SKM-1 (cell line): Measurements from ENCODE around the gene NHS.

ENCODE experiments used
- DNase-seq: peaks from one replicate; lab custom pipeline; 2025; ENCODE audit not compliant: unreplicated experiment; lab: John Stamatoyannopoulos, UW

The NHS gene

DNA sequence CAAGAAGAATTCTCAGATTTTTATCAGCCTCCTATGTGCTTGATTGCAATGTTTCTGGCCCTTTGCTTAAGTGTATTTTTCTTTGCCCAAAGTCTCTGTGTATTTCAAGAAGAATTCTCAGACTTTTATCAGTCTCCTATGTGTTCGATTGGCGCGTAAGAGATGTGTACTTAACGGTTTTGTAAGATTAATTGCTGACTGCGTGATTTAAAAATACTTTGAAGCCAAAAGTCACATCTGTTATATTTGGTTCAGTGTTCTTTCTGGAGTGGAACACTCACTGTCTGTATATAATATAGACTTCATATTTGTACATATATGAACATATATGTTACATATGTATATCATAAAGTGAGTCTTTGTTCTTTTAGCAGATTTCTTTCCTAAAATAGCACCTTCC, 373.7 kb downstream of the NHS start:
- DNase-seq, result no peak

DNA sequence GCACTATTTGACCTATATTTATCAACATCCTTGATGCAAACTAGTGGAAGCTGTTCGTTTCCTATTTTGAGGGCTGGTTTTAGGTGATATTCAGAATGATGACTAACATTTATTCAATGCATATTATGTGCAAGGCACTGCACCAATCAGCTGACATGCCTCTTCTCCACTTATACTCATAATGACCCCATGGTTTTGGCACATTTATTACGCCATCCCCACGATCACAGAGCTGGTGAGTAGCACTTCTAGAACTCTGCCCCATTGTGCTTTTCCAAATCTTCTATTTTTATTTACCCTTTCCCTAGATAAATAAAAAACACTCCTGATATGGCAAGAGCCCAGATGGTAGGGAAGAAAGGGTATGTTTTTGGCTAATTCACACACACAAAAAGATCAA, 375.4 kb downstream of the NHS start:
- no peak for DNase-seq

DNA sequence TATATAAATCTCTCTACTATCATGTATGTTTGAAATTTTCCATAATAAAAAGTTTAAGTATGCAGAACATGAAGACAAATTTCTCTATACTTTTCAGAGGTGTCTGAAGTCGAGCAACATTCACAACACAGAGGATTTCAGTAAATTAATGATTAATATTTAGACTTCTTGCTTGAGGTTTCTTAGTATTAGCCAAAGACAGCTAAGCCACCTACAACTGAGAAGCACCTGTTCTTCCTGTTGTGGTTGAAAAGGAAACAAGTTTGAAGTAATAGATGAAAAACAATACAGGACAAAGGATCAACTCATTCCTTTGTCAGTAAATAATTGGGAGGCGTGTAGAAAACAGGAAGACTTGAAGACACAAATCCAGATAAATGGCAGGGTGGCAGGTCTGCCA, 383.4 kb downstream of the NHS start:
- DNase-seq, result no peak

DNA sequence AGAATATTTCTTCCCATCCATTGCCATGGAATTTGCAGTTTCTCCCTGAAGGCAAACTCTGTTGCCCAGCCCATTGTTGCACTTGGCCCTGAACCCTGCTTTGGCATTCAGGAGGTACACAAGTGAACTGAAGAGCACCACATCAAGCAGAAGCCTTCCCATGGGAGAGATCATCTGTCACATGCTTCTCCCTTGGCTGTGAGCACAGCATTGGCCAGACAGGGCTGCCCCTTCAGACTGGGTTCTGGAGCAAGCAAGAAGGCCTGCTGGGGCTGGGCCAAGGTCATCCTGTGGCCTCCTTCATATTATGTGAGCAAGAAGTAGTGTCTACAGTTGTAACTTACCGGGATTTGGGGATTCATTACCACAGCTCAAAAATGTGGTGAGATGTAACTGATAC, 385.0 kb downstream of the NHS start:
- DNase-seq, result no peak

DNA sequence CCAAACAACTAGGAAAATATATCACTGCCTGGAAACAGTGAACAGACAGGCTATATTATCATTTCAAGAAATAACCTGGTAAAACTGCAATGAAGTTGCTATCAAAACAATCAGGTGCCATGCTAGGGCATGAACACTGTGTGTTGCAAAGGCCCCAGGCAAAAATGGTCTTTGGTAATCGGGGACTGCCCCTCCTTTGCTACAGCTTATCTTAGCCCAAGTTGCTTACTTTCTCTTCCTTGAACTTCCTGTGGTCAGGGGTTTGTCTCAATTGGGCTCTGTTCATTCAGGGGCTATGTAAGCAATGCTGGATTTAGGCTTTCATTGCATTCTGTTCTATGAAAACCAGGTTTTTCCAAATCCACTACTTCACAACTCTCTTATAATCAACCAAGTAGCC, 392.7 kb downstream of the NHS start:
- no peak for DNase-seq

DNA sequence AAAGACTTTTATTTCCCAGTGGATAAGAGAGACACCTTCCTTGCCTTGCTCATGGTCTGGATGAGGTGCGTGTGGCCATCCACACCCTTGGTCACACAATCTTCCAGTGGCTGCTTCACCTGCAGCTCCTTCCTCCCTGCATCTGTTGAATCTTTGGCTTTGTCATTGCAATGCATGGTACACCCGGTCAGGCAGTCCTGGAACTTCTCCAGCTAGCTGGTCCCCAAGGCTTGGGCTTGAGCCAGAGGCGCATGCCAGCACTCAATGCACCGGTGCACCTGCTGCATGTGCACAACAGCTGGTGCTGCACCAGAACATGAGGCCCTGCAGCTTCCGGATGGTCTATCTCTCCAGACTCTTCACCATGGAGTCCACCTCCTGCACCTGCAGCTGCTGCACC, 394.0 kb downstream of the NHS start:
- DNase-seq, result no peak

DNA sequence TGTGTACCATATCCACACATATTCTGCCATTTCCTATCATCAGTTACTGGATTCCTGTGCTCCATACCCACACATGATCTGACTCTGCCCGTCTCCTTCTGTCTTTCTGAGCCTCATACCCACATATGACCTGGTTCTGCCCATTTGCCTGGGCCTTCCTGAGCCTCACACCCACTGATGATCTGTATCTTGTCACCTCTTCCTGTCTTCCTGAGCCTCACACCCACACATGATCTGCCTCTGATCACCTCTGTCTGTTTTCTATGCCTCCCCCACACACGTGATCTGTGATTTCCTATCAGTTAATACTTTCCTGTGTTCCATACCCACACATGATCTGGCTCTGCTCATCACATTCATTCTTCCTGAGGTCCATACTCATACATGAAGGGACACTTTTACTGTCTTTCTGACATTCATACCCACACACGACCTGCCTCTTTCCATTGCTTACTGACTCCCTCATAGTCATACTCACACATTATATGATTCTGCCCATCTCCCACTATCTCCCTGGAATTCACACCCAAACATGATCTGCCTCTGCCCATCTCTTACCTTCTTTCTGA, 394.8 kb downstream of the NHS start:
- DNase-seq, result no peak

DNA sequence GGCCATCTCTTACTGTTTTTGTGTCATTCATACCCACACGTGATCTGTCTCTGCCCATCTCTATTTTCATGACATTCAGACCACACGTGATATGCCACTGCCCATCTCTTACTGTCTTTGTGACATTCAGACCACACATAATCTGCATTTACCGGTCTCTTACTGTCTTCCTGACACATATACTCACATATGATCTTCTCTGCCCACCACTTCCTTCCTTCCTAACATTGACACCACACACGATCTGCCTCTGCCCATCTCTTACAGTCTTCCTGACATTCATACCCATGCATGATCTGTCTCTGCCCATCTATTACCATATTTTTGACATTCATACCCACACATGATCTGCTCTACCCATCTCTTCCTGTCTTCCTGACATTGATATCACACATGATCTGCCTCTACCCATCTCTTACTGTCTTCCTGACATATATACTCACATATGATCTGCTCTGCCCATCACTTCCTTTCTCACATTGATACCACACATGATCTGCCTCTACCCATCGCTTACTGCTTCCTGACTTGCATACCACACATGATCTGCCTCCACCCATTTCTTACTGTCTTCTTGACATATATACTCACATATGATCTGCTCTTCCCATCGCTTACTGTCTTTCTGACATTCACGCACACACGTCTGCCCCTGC, 398.3 kb downstream of the NHS start:
- no peak for DNase-seq

DNA sequence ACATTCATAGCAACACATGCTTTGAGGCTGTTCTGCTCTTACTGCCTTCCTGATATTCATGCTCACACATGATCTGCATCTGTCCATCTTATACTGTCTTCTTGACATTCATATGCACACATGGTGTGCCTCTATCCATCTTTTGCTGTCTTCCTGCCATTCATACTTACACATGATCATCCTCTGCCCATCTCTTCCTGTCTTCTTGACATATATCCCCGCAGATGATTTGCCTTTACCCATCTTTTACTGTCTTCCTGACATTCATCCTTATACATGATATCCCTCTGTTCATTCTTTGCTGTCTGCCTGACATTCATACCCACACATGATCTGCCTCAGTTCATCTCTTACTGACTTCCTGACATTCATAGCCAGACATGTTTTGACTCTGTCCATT, 399.1 kb downstream of the NHS start:
- DNase-seq, result no peak

DNA sequence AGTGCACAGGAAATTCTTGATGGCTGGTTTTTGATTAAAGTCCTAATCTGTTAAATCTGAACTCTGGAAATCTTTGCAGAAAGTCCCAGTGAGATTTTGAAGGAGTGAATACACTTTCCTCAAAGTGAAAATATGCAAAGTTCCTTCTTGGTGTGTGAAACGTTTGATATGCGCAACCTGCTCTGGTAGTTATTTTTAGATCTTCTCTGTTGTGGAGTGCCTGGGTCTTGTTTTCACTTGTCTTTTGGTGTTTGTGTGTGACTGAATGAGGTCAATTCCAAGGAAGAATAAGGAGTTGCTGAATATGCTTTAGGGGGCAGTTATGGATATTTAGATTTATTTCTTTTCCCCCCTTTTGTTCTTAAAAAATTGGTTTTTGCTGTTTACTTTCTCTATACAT, 404.0 kb downstream of the NHS start:
- DNase-seq, result no peak

DNA sequence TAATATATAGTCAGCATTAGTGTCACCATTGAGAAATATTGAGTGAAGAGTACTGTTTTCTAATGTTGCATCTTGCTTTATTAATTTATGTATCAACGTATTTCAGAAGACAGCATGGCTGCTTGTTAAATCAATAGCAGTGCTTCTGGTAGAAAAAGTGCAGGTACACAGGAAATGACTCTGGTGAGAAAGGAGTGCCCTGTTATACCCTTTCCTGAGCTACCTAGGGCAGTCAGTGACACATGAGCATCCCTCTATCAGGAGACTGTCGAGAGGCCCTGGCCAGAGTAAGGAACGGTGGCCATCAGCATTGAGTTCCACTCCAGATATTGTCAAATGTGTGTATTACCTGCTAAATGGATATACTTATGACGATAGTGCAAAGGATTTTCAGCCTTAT, 404.4 kb downstream of the NHS start:
- no peak for DNase-seq
